Measurements from ENCODE around the gene PACC1. TPM values are rescaled to one million over a fixed set of nuclear protein-coding genes. Genes with fewer than 3 reads are reported as not detected.

PACC1 gene
- total and polyA plus RNA-seq, 4 experiments from 2014 or later: 8.8 to 12.3 (median 9.6) TPM

GRCh38 chr1:212375986-212376385 lies 38.7 kb downstream of the PACC1 start:
- Mint-ChIP-seq H3K27me3 (no peaks in the 10 kb centered on the region), H3K4me3 (no peak overlapping the region), H3K4me1 (no peaks in the 10 kb centered on the region), H3K9me3 (peaks cover 0 to 4% (median 0%) of the 10 kb centered on the region in 8 donors), H3K36me3 (peaks cover 65 to 70% of the 10 kb centered on the region in 2 donors), H3K27ac (peak overlapping the region in 4 of 7 donors; percentile 4 to 45 (median 20))
- Histone ChIP-seq H3K4me3 (ENCODE audit: low read length in 2 of 2) (no peak overlapping the region), H3K36me3 (ENCODE audit: insufficient read depth, low read length) (peaks cover 17% of the 10 kb centered on the region), H3K27me3 (ENCODE audit: insufficient read depth, low read length) (no peaks in the 10 kb centered on the region), H3K9me3 (ENCODE audit: control insufficient read depth in 1 of 2, low read length in 2 of 2) (no peaks in the 10 kb centered on the region), H3K27ac (ENCODE audit: low read depth, low read length) (no peak overlapping the region), H3K4me1 (ENCODE audit: insufficient read depth, low read length) (no peaks in the 10 kb centered on the region)
- DNase-seq: no peak
- intact Hi-C loops (cut with micrococcal nuclease): no loop called here
- ChIA-PET POLR2A (ENCODE audit: partially characterized antibody) (interaction anchor here (0.9 to 1.4 kb wide), 2 partner anchors 10 to 90 kb away, joined by 3 to 4 read pairs; no protein-coding TSS in a partner anchor), CTCF (ENCODE audit: partially characterized antibody) (interaction anchor here (2.0 to 3.4 kb wide), 4 partner anchors 8 to 341 kb away, joined by 8 to 15 read pairs (median 12); partner anchors contain the start of genes DTL and INTS7)

- DNase-seq: peak; percentile 53 to 68 (median 57)
- Mint-ChIP-seq H3K36me3 (peaks cover 61 to 69% of the 10 kb centered on the region in 2 donors), H3K4me1 (peaks cover 0 to 7% (median 1%) of the 10 kb centered on the region in 4 donors), H3K27ac (peak overlapping the region in 3 of 7 donors; percentile 10 to 55 (median 41)), H3K27me3 (no peaks in the 10 kb centered on the region), H3K9me3 (peaks cover 0 to 10% (median 2%) of the 10 kb centered on the region in 8 donors), H3K4me3 (no peak overlapping the region)
- Histone ChIP-seq H3K9me3 (ENCODE audit: control insufficient read depth in 1 of 2, low read length in 2 of 2) (no peaks in the 10 kb centered on the region), H3K4me1 (ENCODE audit: insufficient read depth, low read length) (no peaks in the 10 kb centered on the region), H3K27ac (ENCODE audit: low read depth, low read length) (no peak overlapping the region), H3K4me3 (ENCODE audit: low read length in 2 of 2) (no peak overlapping the region), H3K36me3 (ENCODE audit: insufficient read depth, low read length) (peaks cover 8% of the 10 kb centered on the region), H3K27me3 (ENCODE audit: insufficient read depth, low read length) (no peaks in the 10 kb centered on the region)
- ChIA-PET POLR2A (ENCODE audit: partially characterized antibody) (interaction anchor here (0.9 to 3.1 kb wide), 3 partner anchors 82 to 333 kb away, joined by 3 to 10 read pairs (median 3); partner anchors contain the start of genes DTL and INTS7), CTCF (ENCODE audit: partially characterized antibody) (interaction anchor here (0.7 to 6.0 kb wide), 15 partner anchors 8 to 687 kb away, joined by 3 to 147 read pairs (median 5); partner anchors contain the start of genes DTL and INTS7)
- intact Hi-C loops (cut with micrococcal nuclease): loop anchor here (1.0 to 5.0 kb wide), 5 partner anchors 89 to 688 kb away; no protein-coding TSS in a partner anchor
Measured at GRCh38 chr1:212368073-212368484, 46.6 kb downstream of the PACC1 start.

GRCh38 chr1:212367474-212368072 lies 47.1 kb downstream of the PACC1 start:
- H3K4me3 Mint-ChIP-seq: no peak overlapping the region
- CTCF ChIA-PET (ENCODE audit: partially characterized antibody): interaction anchor here (0.8 to 6.0 kb wide), 16 partner anchors 9 to 332 kb away, joined by 3 to 147 read pairs (median 4); partner anchors contain the start of genes DTL, INTS7 and PACC1
- Histone ChIP-seq H3K9me3 (ENCODE audit: control insufficient read depth in 1 of 2, low read length in 2 of 2) (no peaks in the 10 kb centered on the region), H3K4me3 (ENCODE audit: low read length in 2 of 2) (no peak overlapping the region), H3K4me1 (ENCODE audit: insufficient read depth, low read length) (no peaks in the 10 kb centered on the region), H3K27me3 (ENCODE audit: insufficient read depth, low read length) (no peaks in the 10 kb centered on the region), H3K27ac (ENCODE audit: low read depth, low read length) (no peak overlapping the region), H3K36me3 (ENCODE audit: insufficient read depth, low read length) (peaks cover 8% of the 10 kb centered on the region)
- no peak for DNase-seq
- POLR2A ChIA-PET (ENCODE audit: partially characterized antibody): interaction anchor here (1.0 to 3.1 kb wide), 2 partner anchors 81 to 296 kb away, joined by 3 to 10 read pairs; no protein-coding TSS in a partner anchor
- peaks cover 0 to 10% (median 2%) of the 10 kb centered on the region in 8 donors for H3K9me3 Mint-ChIP-seq
- H3K36me3 Mint-ChIP-seq: peaks cover 57 to 67% of the 10 kb centered on the region in 2 donors
- intact Hi-C loops (cut with micrococcal nuclease): loop anchor here (1.0 to 5.0 kb wide), 6 partner anchors 77 to 687 kb away; no protein-coding TSS in a partner anchor
- H3K27ac Mint-ChIP-seq: peak overlapping the region in 3 of 7 donors; percentile 9 to 55 (median 10)
- H3K27me3 Mint-ChIP-seq: no peaks in the 10 kb centered on the region
- H3K4me1 Mint-ChIP-seq: peaks cover 0 to 7% (median 1%) of the 10 kb centered on the region in 4 donors

GRCh38 chr1:212366901-212367300 lies 47.8 kb downstream of the PACC1 start:
- no peaks in the 10 kb centered on the region for H3K27me3 ChIP-seq (ENCODE audit: insufficient read depth, low read length)
- no peaks in the 10 kb centered on the region for H3K4me1 ChIP-seq (ENCODE audit: insufficient read depth, low read length)
- Mint-ChIP-seq H3K36me3 (peaks cover 56 to 68% of the 10 kb centered on the region in 2 donors), H3K4me3 (no peak overlapping the region), H3K27me3 (no peaks in the 10 kb centered on the region), H3K9me3 (peaks cover 0 to 9% (median 2%) of the 10 kb centered on the region in 8 donors), H3K4me1 (peaks cover 0 to 7% (median 1%) of the 10 kb centered on the region in 4 donors), H3K27ac (peak overlapping the region in 3 of 7 donors; percentile 0 to 52 (median 41))
- H3K27ac ChIP-seq (ENCODE audit: low read depth, low read length): no peak overlapping the region
- H3K36me3 ChIP-seq (ENCODE audit: insufficient read depth, low read length): peaks cover 8% of the 10 kb centered on the region
- no peaks in the 10 kb centered on the region for H3K9me3 ChIP-seq (ENCODE audit: control insufficient read depth in 1 of 2, low read length in 2 of 2)
- intact Hi-C loops (cut with micrococcal nuclease): loop anchor here (2.0 to 5.0 kb wide), 3 partner anchors 76 to 355 kb away; no protein-coding TSS in a partner anchor
- ChIA-PET CTCF (ENCODE audit: partially characterized antibody) (interaction anchor here (0.8 to 6.0 kb wide), 16 partner anchors 8 to 682 kb away, joined by 3 to 147 read pairs (median 4); partner anchors contain the start of genes DTL, INTS7 and PACC1), POLR2A (ENCODE audit: partially characterized antibody) (interaction anchor here (3.1 kb wide), 1 partner anchor 296 kb away, joined by 10 read pairs; no protein-coding TSS in a partner anchor)
- H3K4me3 ChIP-seq (ENCODE audit: low read length in 2 of 2): no peak overlapping the region
- no peak for DNase-seq

- peaks cover 15% of the 10 kb centered on the region for H3K36me3 ChIP-seq (ENCODE audit: insufficient read depth, low read length)
- ChIA-PET CTCF (ENCODE audit: partially characterized antibody) (interaction anchor here (0.7 to 6.0 kb wide), 7 partner anchors 22 to 322 kb away, joined by 3 to 147 read pairs (median 4); no protein-coding TSS in a partner anchor), POLR2A (ENCODE audit: partially characterized antibody) (no interaction called here)
- H3K27me3 ChIP-seq (ENCODE audit: insufficient read depth, low read length): no peaks in the 10 kb centered on the region
- Mint-ChIP-seq H3K36me3 (peaks cover 57 to 70% of the 10 kb centered on the region in 2 donors), H3K27ac (peak overlapping the region in 1 of 7 donors; percentile 62), H3K27me3 (no peaks in the 10 kb centered on the region), H3K4me1 (peaks cover 0 to 9% (median 1%) of the 10 kb centered on the region in 4 donors), H3K9me3 (peaks cover 0 to 8% (median 0%) of the 10 kb centered on the region in 8 donors), H3K4me3 (no peak overlapping the region)
- H3K27ac ChIP-seq (ENCODE audit: low read depth, low read length): no peak overlapping the region
- H3K4me3 ChIP-seq (ENCODE audit: low read length in 2 of 2): no peak overlapping the region
- no peak for DNase-seq
- intact Hi-C loops (cut with micrococcal nuclease): loop anchor here (5.0 kb wide), 2 partner anchors 92 to 353 kb away; no protein-coding TSS in a partner anchor
- no peaks in the 10 kb centered on the region for H3K9me3 ChIP-seq (ENCODE audit: control insufficient read depth in 1 of 2, low read length in 2 of 2)
- no peaks in the 10 kb centered on the region for H3K4me1 ChIP-seq (ENCODE audit: insufficient read depth, low read length)
Measured at GRCh38 chr1:212364985-212365384, 49.7 kb downstream of the PACC1 start.

- Mint-ChIP-seq H3K36me3 (peaks cover 47 to 66% of the 10 kb centered on the region in 2 donors), H3K27me3 (no peaks in the 10 kb centered on the region), H3K9me3 (no peaks in the 10 kb centered on the region), H3K4me1 (peaks cover 0 to 3% (median 0%) of the 10 kb centered on the region in 4 donors), H3K4me3 (no peak overlapping the region), H3K27ac (peak overlapping the region in 6 of 7 donors; percentile 30 to 91 (median 78))
- intact Hi-C loops (cut with micrococcal nuclease): no loop called here
- Histone ChIP-seq H3K4me1 (ENCODE audit: insufficient read depth, low read length) (no peaks in the 10 kb centered on the region), H3K4me3 (ENCODE audit: low read length in 2 of 2) (no peak overlapping the region), H3K27ac (ENCODE audit: low read depth, low read length) (no peak overlapping the region), H3K9me3 (ENCODE audit: control insufficient read depth in 1 of 2, low read length in 2 of 2) (no peaks in the 10 kb centered on the region), H3K27me3 (ENCODE audit: insufficient read depth, low read length) (no peaks in the 10 kb centered on the region), H3K36me3 (ENCODE audit: insufficient read depth, low read length) (peaks cover 44% of the 10 kb centered on the region)
- POLR2A ChIA-PET (ENCODE audit: partially characterized antibody): interaction anchor here (1.1 kb wide), 1 partner anchor 74 kb away, joined by 4 read pairs; the partner anchor contains the start of gene PPP2R5A
- CTCF ChIA-PET (ENCODE audit: partially characterized antibody): interaction anchor here (1.1 to 1.5 kb wide), 5 partner anchors 9 to 297 kb away, joined by 4 to 5 read pairs (median 5); no protein-coding TSS in a partner anchor
- DNase-seq: no peak
Measured at GRCh38 chr1:212359794-212360479, 54.7 kb downstream of the PACC1 start.
